LNCaP clone FGC (cell line): Measurements from ENCODE around the gene CFAP97.

Experiments used
- DNase-seq: peaks from one replicate; pipeline ENCODE4 v3.0.0-alpha.2; 2011; ENCODE audit warnings: low read depth
- H3K4me3 ChIP-seq: 2 replicates; pipeline ENCODE4 v1.5.1; 2011; ENCODE audit warnings: mild to moderate bottlenecking, low read depth, low read length, control low read depth
- TF ChIP-seq, protein P1 (sequence below): IDR thresholded peaks from 2 replicates; pipeline ENCODE4 v1.5.1; 2012; ENCODE audit warnings: mild to moderate bottlenecking; ENCODE audit not compliant: control insufficient read depth, insufficient read depth; ENCODE audit errors: extremely low read depth

Gene CFAP97

GRCh38 chr4:185144601-185145240 is 59.1 kb downstream of the CFAP97 start:
- no peak overlapping the region for H3K4me3 ChIP-seq
- TF ChIP-seq, protein P1, sequence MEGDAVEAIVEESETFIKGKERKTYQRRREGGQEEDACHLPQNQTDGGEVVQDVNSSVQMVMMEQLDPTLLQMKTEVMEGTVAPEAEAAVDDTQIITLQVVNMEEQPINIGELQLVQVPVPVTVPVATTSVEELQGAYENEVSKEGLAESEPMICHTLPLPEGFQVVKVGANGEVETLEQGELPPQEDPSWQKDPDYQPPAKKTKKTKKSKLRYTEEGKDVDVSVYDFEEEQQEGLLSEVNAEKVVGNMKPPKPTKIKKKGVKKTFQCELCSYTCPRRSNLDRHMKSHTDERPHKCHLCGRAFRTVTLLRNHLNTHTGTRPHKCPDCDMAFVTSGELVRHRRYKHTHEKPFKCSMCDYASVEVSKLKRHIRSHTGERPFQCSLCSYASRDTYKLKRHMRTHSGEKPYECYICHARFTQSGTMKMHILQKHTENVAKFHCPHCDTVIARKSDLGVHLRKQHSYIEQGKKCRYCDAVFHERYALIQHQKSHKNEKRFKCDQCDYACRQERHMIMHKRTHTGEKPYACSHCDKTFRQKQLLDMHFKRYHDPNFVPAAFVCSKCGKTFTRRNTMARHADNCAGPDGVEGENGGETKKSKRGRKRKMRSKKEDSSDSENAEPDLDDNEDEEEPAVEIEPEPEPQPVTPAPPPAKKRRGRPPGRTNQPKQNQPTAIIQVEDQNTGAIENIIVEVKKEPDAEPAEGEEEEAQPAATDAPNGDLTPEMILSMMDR = no peak
- no peak for DNase-seq

- H3K4me3 ChIP-seq = peak overlapping the region; percentile 72
- DNase-seq = peak; percentile 13
Measured at GRCh38 chr4:185143601-185143969, 60.2 kb downstream of the CFAP97 start.

DNA sequence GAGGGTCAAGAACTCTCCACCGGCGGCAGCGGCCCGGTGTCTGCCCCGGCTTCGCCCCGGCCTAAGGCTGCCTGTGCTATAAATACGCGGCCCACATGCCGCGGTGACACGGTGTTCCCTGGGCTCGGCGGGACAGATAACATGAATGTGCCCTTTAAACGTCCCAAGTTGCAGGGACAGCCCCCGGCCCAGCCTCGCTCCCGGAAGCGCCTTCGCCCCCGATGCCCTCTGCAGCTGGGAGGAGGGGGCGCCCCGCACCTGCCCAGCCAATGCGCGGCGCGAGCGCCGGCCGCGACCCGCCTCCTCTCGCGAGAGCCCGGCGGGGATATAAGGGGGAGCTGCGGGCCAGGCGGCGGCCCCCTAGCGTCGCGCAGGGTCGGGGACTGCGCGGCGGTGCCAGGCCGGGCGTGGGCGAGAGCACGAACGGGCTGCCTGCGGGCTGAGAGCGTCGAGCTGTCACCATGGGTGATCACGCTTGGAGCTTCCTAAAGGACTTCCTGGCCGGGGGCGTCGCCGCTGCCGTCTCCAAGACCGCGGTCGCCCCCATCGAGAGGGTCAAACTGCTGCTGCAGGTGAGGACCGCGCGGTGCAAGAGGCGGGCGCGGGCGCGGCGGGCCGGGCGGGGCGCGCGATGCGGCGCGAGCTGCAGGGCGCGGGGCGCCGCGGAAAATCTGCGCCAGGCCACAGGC is 60.7 kb downstream of the CFAP97 start, which contains the start of gene SLC25A4:
Gene SLC25A4, plus strand, starts transcription at position 355 of the 689 bp plus-strand sequence. Its CDS starts 107 bp downstream, at position 462.
- H3K4me3 ChIP-seq = peak within 1 kb of the TSS; percentile 72
- TF ChIP-seq, protein P1 = peak; percentile 49
- DNase-seq = peak; percentile 32

More at GRCh38 chr4:185143601-185143969, 60.2 kb downstream of the CFAP97 start:
- TF ChIP-seq, protein P1 = no peak

DNA sequence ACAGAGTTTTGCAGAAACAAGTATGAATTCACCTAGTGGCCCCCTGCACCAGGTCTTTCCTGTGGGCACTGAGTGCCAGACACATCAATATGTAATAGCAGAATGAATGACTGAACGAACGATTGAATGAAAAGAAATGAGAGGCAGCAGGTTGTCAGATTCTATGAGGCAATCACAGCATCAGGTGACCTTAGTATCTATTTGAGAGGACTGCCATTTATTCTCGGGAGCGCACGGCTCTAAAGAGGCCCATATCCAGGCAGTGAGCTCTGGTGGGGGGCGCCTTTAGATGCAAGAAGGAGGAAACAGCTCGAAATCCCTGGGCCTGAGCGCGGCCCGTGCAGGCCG is 61.3 kb downstream of the CFAP97 start:
- TF ChIP-seq, protein P1 = no peak
- no peak for DNase-seq
- peak overlapping the region; percentile 72 for H3K4me3 ChIP-seq

DNA sequence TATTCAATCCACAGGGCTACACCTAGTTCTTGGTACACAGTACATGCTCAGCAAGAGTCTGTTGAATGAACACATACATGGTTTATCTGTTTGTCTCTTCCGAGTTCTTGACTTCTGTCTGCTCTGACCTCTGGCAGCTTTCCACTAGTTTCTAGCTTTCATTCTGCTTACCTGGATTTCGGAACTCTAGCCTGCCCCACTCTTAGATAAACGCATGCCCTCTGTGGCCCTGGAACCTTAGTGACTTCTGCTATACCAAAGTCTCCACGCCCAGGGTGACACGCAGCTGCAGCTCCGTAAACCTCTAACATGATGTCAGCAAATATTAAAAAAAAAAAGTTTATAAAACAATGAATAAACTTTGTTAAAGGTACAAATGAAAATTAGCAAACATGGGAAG is 62.0 kb downstream of the CFAP97 start:
- TF ChIP-seq, protein P1 = no peak
- no peak for DNase-seq
- H3K4me3 ChIP-seq = no peak overlapping the region

DNA sequence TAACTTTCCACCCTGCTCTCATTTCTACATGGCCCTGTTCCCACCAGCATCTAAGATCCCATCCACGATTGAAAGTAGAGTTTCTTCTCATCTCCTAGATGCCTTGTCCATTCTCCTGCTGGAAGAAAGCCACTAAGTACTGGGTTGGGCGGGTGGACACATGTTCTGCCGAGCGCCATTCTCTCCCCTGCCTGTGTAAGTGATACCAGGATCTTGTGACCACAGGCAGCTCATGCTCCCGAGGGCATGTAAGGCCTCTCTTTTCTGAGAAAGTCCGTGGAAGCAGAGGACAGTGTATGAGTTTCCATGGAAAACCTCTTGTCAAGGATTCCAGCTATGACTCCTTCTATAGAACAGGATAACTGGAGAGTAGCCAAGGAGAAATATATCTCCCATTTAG is 64.1 kb downstream of the CFAP97 start:
- no peak for DNase-seq
- TF ChIP-seq, protein P1 = no peak
- no peak overlapping the region for H3K4me3 ChIP-seq

- H3K4me3 ChIP-seq = no peak overlapping the region
- DNase-seq = no peak
- TF ChIP-seq, protein P1 = no peak
Measured at GRCh38 chr4:185138161-185138560, 65.6 kb downstream of the CFAP97 start.
